NCI-H187 (cell line): ENCODE data around the gene NEU2.
"Not testable (repeated sequence)": the region's sequence is repeated elsewhere in the genome, so short reads cannot be mapped to it uniquely, and the experiment has no call there.

Experiments used
- DNase-seq, 2 experiments: peaks; one replicate each; lab custom pipeline; 2025; lab: John Stamatoyannopoulos, UW

The NEU2 gene

GRCh38 chr2:233010569-233011267 lies 21.8 kb upstream of the NEU2 start:
- no peak for DNase-seq

GRCh38 chr2:233011268-233011650 lies 21.2 kb upstream of the NEU2 start:
- DNase-seq = no peak

GRCh38 chr2:233011702-233012131 lies 20.8 kb upstream of the NEU2 start:
- DNase-seq = no peak

GRCh38 chr2:233012301-233012971 lies 20.0 kb upstream of the NEU2 start:
- no peak for DNase-seq

GRCh38 chr2:233013027-233013461 lies 19.4 kb upstream of the NEU2 start, which contains the start of gene NGEF:
TSS of gene NGEF (minus strand) at chr2:233013256. CDS start at chr2:232974890, 38,366 bp downstream.
- no peak for DNase-seq

- DNase-seq = no peak
Measured at GRCh38 chr2:233013650-233014049, 18.8 kb upstream of the NEU2 start.

GRCh38 chr2:233015019-233015645 lies 17.3 kb upstream of the NEU2 start:
- DNase-seq = no peak

- no peak for DNase-seq
Measured at GRCh38 chr2:233017947-233018346, 14.5 kb upstream of the NEU2 start.

GRCh38 chr2:233019610-233020009 lies 12.9 kb upstream of the NEU2 start:
- DNase-seq = not testable (repeated sequence)

- DNase-seq = no peak
Measured at GRCh38 chr2:233020454-233020853, 12.0 kb upstream of the NEU2 start.

- DNase-seq = no peak
Measured at GRCh38 chr2:233021771-233022170, 10.7 kb upstream of the NEU2 start.

- no peak for DNase-seq
Measured at GRCh38 chr2:233022561-233022960, 9.9 kb upstream of the NEU2 start.

- DNase-seq = no peak
Measured at GRCh38 chr2:233023007-233023760, 9.3 kb upstream of the NEU2 start.

- DNase-seq = no peak
Measured at GRCh38 chr2:233023761-233024410, 8.6 kb upstream of the NEU2 start.

- no peak for DNase-seq
Measured at GRCh38 chr2:233025706-233026105, 6.8 kb upstream of the NEU2 start.

- no peak for DNase-seq
Measured at GRCh38 chr2:233026198-233026813, 6.2 kb upstream of the NEU2 start.

GRCh38 chr2:233029321-233029720 lies 3.2 kb upstream of the NEU2 start:
- no peak for DNase-seq

GRCh38 chr2:233031556-233032500 lies 644 bp upstream of the NEU2 start:
- DNase-seq = no peak

GRCh38 chr2:233033672-233034071 lies 1.2 kb downstream of the NEU2 start:
- no peak for DNase-seq
